ENCODE results near the gene CTNNA2.

Gene CTNNA2

GRCh38 chr2:80002112-80002511, 489.3 kb downstream of the CTNNA2 start:
- no peak for TF ChIP-seq CTCF (IDR thresholded peaks at IDR 0.05; ENCODE audit: low read depth, low read length)
- Histone ChIP-seq H3K27me3 (ENCODE audit: insufficient read depth, low read depth, severe bottlenecking) (no peaks in the 10 kb centered on the region), H3K27ac (no peak overlapping the region), H3K4me3 (ENCODE audit: low read depth, low read length) (no peak overlapping the region), H3K36me3 (no peaks in the 10 kb centered on the region), H3K9me3 (ENCODE audit: severe bottlenecking) (no peaks in the 10 kb centered on the region)
- no peak for DNase-seq

GRCh38 chr2:80002568-80003157, 489.8 kb downstream of the CTNNA2 start:
- H3K9me3 ChIP-seq (ENCODE audit: severe bottlenecking): no peaks in the 10 kb centered on the region
- no peak for TF ChIP-seq CTCF (IDR thresholded peaks at IDR 0.05; ENCODE audit: low read depth, low read length)

GRCh38 chr2:80007777-80008503, 495.1 kb downstream of the CTNNA2 start:
- Histone ChIP-seq H3K27me3 (ENCODE audit: insufficient read depth, low read depth, severe bottlenecking) (no peaks in the 10 kb centered on the region), H3K36me3 (no peaks in the 10 kb centered on the region), H3K27ac (peak overlapping the region; percentile 37), H3K4me3 (ENCODE audit: low read depth, low read length) (no peak overlapping the region), H3K9me3 (ENCODE audit: severe bottlenecking) (no peaks in the 10 kb centered on the region)
- peak; percentile 44 for DNase-seq
- TF ChIP-seq CTCF (IDR thresholded peaks at IDR 0.05; ENCODE audit: low read depth, low read length): no peak

More at GRCh38 chr2:80002568-80003157, 489.8 kb downstream of the CTNNA2 start:
- Histone ChIP-seq H3K36me3 (no peaks in the 10 kb centered on the region), H3K27ac (no peak overlapping the region), H3K4me3 (ENCODE audit: low read depth, low read length) (no peak overlapping the region), H3K27me3 (ENCODE audit: insufficient read depth, low read depth, severe bottlenecking) (no peaks in the 10 kb centered on the region)
- DNase-seq: no peak

- Histone ChIP-seq H3K27ac (no peak overlapping the region), H3K36me3 (no peaks in the 10 kb centered on the region), H3K9me3 (ENCODE audit: severe bottlenecking) (no peaks in the 10 kb centered on the region), H3K4me3 (ENCODE audit: low read depth, low read length) (no peak overlapping the region), H3K27me3 (ENCODE audit: insufficient read depth, low read depth, severe bottlenecking) (no peaks in the 10 kb centered on the region)
- TF ChIP-seq CTCF (IDR thresholded peaks at IDR 0.05; ENCODE audit: low read depth, low read length): no peak
- DNase-seq: no peak
Measured at GRCh38 chr2:80008596-80008995, 495.7 kb downstream of the CTNNA2 start.

- Histone ChIP-seq H3K36me3 (no peaks in the 10 kb centered on the region), H3K27ac (no peak overlapping the region), H3K4me3 (ENCODE audit: low read depth, low read length) (no peak overlapping the region), H3K27me3 (ENCODE audit: insufficient read depth, low read depth, severe bottlenecking) (no peaks in the 10 kb centered on the region), H3K9me3 (ENCODE audit: severe bottlenecking) (no peaks in the 10 kb centered on the region)
- no peak for DNase-seq
- no peak for TF ChIP-seq CTCF (IDR thresholded peaks at IDR 0.05; ENCODE audit: low read depth, low read length)
Measured at GRCh38 chr2:80009211-80009610, 496.4 kb downstream of the CTNNA2 start.
